Kidney tubule cell (primary cell): Measurements from ENCODE around the gene KHNYN.
"Not testable (repeated sequence)": the region's sequence is repeated elsewhere in the genome, so short reads cannot be mapped to it uniquely, and the experiment has no call there.

ENCODE experiments used
- DNase-seq: peaks from one replicate; pipeline ENCODE4 v3.0.0-alpha.2; 2018; ENCODE audit warnings: low spot score

Gene KHNYN

DNA sequence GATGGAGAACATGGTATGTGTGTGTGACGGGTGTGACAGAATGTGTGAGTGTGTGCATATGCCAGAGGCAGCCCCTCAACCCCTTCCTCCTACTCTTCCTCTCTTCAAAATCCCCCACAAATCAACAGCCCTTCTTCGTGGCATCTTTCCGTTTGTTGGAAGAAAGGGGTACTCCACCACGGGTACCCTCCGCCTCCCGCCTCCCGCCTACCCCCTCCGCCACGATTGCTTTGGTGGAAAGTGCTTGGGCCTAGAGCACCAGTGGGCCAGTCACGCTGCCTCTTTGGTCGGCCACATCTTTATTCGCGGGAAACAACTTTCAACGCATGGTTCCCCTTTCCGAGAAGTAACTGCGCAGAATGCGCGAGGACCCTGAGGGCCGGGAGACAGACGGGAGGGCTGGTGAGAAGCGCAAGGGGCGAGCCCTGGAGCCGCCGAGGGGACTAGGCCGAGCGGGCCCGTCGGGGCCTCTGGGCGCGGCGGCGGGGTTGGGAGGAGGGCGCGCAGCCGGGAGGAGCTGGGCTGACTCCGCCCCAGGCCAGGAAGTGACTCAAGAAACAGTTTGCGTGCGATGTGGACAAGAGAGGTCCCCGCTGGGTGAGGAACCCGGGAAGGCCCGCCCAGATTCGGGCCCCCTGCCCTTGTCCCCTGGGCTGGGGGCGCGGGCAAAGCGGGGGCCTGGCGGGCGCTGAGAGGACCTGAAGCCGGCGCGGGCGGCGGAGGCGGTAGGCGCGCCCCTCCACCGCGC lies at the start of gene KHNYN, which contains the start of gene CBLN3:
KHNYN (plus strand) TSS at position 560 of the 748 bp plus-strand sequence. CDS start 777 bp downstream, outside the sequence.
CBLN3 (minus strand) TSS at position 274 of the 748 bp plus-strand sequence. CDS start 614 bp downstream, outside the sequence.
- peak; percentile 92 for DNase-seq

DNA sequence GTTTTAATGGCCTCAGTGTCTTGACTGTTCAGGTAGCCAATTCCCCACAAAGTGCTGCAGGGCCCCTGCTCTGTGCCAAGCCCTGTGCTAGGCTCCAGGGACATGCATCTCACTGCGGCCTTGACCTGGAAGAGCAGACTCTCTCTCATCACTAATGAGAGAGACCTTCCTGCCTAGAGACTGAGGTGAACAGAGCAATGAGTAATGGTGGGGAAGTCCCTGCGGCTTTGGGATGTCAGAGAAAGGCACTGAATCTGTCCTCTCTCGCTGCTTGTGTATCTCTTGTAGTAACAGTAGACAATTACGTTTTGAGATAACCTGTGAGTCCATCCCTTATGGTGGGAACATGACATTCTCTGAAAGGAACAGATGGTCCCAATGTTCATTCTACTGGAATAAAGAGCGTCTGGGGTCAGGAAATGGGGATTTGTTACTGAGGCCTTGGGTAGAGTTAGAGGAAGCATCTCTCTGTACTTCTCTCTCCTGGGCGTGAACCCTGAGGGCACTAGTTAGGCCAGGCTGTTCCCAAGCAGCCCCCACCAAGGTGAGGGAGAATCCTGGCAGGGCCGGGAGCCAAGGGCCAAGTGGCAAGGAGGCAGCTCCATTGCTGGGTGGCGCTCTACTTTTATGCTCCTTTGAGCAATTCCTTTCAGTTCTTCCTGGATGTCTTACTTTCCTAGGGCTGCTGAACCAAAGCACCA lies 48.2 kb upstream of the KHNYN start:
- peak; percentile 28 for DNase-seq

DNA sequence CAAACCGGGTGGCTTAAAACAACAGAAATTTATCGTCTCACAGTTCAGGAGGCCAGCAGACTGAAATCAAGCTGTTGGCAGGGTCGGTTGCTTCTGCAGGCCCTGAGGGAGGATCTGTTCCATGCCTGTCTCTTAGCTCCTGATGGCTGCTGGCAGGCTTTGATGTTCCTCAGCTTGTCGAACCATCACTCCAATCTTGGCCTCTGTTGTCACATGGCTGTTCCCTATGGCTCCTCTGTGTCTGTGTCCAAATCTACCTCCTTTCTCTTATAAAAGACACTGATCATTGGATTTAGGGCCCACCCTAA lies 47.7 kb upstream of the KHNYN start:
- DNase-seq: no peak

DNA sequence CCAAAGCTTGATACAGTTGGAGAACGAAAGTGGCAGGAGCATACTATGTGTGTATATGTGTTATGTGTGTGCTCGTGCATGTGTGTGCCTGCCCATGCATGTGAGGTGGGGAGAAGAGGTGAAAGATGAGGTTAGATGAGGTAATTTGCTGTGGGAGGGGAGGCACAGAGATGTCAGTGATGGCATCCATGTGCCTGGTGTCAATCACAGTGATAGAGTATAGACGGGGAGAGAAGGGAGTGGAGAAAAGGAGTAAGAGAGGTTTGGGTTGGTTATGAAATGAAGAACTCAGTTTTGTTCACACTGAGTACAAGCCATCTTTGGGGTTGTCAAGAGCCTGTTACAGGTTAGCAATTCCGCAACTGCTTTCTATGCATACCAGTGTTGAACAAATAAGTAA lies 45.6 kb upstream of the KHNYN start:
- DNase-seq: no peak

DNA sequence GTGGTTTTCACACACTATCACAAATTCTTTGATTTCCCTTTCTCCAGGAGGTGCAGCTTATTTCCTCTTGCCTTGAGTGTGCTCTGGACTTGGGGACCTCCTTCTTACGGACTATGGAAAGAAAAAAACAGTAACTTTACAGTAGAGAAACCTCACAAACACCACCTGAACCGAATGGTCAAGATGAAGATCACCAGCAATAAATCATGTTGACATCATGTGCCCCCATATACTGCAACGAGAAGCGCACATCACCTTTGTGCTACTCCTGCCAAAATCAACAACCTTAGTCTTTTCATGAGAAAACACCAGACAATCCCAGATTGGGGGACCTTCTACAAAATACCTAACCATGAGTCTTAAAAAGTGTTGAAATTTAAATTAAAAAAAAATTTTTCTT lies 44.2 kb upstream of the KHNYN start:
- no peak for DNase-seq

DNA sequence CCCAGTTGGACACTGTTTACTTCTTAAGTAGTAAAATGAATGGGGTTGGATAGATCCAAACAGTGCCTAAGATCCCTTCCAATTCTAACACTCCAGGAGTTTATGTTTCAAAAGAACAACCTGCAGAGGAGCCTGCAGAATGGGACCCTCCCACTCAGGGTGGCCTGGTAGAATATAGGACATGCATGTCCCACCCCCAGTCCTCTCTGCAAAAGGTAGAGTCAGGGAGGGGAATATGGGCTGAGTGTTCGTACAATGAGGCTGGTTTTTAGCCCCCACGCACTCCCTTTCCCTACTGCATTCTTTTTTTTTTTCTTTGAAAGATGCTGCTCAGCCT lies 42.8 kb upstream of the KHNYN start:
- no peak for DNase-seq

DNA sequence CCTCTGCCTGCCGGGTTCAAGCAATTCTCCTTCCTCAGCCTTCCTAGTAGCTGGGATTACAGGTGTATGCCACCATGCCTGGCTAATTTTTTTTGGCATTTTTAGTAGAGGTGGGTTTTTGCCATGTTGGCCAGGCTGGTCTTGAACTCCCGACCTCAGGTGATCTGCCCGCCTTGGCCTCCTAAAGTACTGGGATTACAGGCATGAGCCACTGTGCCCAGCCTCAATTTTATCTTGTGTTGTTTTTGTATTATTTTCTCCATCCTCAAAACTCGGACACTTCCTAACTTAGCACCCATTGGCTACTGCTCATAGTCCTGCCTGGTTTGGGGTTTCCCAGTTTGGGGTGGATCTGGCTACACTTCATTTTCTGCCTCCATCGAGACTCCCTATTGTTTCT lies 42.2 kb upstream of the KHNYN start:
- not testable (repeated sequence) for DNase-seq

DNA sequence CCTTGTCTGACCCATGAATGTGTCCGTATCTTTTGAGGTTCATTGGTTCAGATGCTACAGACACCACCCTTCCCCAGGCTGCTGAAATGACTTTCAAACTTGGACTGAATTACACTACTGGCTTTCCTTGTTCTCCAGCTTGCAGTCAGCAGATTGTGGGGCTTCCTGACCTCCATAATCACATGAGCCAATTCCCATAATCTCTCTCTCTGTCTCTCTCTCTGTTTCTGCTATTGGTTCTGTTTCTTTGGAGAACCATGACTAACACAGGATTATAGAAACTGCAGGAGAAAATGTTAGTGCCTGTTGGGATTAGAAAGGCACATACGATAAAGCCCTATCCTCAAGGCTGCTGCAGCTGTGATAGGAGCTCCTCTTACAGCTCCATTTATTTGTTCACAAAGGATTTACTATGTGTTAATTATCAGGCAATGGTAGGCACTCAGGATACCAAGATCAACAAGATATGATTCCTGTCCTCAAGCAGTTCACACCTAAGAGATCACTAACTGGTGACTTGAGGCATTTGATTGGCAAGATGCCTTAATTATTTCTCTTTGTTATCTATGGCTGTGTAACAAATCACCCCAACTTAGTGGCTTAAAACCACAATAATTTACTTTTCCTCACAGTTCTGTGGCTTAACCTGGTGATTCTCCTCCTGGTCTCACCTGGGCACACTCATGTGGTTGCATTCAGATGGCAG lies 41.1 kb upstream of the KHNYN start:
- DNase-seq: no peak

DNA sequence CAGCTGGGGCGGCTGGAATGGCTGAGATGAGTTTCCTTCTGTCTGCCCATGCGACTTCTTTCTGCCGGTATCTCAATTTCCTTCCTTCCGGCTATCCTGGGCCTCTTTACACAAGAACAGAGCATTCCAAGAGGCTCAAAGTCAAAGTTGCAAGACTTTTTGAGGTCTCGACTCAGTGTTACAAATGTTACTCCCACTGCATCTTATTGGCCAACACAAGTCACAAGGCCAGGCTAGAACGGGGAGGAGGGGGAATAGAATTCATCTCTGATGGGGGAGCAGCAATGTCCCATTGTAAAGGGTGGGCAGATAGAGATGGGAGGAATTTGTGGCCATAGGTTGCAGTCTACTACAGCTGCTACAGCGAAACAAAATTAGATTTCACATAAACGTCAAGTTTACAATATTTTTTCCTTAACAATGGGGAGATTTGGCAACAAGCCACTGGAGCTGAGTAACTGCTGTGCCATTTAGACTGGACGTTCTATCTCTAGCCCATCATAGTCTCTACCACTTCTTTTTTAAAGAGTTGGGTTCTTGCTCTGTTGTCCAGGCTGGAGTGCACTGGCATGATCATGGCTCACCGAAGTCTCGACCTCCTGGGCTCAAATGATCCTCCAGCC lies 40.4 kb upstream of the KHNYN start:
- no peak for DNase-seq

DNA sequence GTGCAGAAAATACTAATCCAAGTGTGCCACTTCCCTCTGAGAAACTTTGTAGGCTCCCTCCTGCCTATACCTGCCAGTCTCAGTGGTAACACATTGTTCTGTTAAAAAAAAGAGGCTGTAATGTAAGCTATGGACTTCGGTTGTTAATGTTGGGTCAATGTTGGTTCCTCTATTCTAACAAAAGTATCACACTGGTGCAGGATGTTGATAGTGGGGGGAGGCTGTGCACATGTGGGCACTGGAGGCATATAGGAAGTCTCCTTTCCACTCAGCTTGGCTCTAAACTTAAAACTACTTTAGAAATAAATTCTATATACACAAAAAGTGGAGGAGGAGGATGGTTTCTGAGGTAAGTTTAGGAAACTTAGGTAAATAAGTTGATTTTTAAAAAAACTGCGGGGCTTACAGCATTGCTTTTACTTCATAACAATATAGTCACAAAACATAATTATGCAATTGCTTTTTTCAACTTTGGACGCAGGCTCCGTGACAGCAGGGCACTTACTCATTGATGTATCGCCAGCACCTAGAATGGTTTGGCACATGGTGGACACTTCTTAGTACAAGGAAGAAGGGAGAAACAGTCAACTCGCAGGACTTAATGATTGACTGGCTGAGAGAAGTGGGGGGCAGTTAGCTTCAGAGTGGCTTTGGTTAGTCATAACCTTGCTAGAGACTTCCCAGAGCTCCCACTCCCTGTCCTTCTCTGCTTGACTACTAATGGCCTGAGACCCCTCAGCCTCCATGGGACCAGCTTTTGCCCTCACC lies 38.9 kb upstream of the KHNYN start:
- DNase-seq: peak; percentile 80

DNA sequence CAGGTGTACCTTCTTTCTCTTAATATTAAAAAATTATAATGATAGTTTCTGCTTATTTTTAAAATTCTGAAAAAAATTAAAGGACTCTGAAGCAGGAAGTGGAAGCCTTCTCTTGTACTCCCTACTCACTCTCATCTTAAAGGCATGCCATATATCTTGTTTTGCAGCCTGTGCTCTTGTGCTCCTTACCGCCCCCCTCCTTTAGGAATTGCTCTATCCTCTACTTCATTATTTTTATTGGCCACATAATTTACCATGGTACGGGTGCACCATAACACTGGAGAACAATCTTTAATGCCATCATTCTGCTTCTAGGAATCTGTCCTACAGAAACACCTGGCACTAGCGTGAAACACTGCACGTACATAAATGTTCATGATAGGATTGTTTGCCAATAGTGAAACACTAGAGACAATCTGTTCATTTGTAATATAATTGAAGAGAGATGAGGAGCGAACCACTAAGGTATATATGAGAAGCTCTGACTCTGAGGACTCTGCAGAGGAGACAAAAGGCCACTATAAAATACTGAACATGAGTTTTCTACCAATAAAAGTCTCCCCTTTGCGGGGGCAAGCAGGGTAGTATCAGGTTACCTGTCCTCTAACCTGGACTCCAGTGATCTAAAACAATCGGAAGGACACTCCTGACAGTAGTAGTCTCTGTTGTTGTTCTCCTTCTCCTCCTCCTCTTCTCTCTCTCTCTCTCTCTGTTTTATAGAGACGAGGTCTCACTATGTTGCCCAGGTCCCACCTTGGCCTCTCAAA lies 37.2 kb upstream of the KHNYN start:
- peak; percentile 77 for DNase-seq

DNA sequence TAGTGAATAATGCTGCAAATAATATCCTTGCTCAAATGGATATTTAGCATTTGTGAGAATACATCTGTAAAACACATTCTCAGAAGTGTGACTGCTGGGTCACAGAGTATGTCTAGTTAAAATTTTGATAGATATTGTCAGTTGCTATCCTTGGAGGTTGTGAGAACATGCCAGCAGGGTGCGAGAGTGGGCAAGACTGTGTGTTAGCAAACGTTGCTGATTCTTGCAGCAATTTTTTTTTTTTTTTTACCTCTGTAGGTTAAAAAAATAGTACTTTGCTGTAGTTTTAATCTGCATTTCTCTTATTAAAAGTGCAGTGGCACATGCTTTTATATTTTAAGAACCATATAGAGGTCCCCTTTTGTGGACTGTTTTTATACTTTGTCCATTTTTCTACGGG lies 35.5 kb upstream of the KHNYN start:
- DNase-seq: no peak

DNA sequence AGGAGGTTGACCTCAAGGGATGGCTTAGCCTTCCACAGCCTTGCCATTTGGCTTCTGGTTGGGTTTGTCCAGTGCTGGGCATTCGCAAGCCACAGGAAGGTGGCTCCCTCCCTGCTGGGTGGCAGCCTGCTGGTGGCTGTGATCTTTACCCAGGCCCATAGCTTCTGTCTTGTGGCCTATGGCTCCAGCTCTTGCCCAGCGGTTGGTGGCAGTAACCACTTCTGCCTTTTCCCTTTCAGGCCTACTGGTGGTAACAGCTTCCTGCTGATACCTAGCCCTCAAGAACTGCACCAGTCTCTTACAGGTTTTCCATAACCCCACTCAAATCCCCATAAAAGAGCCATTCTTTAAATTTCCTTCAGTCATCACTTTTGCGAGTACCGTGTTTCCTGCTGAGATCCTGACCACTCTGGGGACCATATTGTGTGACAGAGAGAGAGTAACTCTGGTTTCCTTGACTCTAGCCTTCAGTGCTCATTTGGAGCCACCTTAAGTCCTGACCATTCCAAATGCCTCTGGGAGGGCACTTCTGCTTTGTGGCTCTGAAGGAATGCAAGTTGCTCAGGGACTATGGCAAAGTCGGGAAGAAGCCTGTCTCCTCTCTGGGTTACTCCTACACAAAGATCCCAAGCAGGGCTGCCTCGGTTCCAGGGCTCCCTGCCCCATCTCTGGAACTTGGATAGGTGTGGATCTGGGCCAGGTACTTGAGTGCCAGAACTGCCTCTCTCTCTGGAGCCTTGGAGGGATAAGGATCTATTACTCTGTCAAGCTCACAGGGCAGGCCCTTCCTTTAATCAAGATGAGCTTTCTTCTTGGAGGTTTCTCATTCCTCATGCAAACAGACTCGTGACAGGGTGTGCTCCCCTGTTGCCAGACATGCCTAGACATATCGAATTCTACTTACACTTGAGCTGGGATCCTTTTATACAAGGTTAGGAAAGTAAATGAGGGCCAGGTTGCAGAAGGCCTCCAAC lies 33.9 kb upstream of the KHNYN start:
- DNase-seq: no peak

DNA sequence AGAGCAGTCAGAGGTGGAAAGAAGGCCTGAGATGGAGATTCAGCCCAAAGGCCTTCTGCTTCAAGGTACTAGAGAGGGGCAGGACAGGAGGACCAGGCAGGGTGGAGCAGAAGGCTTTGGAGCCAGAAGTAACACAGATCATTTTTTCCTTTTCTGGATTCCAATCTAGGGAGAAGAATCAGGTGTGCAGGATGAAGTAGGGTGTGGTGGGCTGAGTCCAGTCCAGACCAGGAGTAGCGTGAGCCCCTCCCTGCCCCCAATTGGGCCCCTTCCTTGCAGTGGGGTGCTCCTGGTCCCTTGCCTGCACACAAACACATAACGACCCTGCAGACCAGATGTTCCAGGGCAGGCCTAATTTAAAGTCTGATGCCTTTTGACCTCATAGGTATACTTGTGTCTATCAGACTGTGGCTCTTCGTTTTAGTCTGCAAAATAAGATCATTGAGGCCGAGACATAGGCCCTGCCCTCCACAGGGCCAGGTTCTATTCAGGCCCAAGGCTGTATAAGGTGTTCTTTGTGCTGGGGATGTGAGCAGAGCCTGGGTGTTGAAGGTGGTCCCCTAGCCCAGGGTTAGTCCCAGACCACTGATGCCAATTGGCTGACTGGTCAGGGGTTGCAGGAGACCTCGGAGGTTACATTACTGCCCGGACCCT lies 32.0 kb upstream of the KHNYN start:
- DNase-seq: no peak

DNA sequence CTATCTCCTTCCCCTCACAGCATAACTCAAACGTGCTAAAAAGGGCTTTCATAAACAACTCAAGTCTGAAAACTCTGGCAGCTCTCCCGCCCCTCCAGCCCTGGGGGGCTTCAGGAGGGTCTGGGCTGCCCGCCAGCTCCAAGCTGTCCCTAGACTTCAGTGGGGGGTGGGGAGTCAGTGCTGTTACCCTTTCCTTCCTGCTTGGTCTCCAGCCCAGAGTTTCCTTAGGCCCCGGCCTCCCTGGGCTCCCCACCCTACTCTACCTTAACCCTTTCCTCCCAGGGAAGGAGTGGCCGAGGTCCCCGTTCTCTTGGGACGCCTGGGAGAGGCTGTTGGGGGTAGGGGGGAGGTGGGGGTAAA lies 31.5 kb upstream of the KHNYN start:
- DNase-seq: no peak

DNA sequence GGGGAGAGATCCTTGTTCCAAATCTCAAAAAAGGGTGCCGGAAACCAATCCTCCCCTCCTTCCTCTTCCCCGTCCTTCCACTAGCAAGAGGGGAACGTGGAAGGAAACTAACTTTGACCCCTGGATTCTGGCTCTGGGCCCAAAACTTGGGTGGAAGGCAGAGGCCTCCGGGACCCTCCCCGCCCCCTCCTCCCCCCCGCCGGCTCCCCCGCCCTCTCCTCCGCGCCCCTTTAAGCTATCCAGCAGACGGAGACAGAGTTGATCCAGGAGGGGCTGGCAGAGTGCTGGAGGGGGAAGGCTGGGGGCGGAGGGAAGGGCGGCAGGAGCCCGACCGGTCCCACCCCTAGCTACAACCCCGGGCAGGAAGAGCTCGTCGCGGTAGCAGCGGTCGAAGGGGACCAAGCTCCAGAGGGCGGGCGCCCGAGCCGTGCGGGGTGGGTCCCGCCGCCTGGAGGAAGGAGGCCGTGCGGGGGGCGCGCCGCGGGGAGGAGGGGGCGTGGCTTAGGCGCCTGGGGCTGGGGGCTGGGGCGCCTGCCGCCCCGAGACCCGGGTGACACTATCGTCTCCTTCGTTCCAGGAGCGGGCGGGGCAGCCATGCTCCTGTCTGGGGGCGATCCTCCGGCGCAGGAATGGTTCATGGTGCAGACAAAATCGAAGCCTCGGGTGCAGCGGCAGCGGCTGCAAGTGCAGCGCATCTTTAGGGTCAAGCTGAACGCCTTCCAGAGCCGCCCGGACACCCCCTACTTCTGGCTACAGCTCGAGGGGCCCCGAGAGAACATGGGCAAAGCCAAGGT lies 30.9 kb upstream of the KHNYN start, which contains the start of gene NYNRIN:
NYNRIN (plus strand) TSS at position 351 of the 794 bp plus-strand sequence; CDS start at position 595, 244 bp downstream.
- DNase-seq: peak; percentile 22

DNA sequence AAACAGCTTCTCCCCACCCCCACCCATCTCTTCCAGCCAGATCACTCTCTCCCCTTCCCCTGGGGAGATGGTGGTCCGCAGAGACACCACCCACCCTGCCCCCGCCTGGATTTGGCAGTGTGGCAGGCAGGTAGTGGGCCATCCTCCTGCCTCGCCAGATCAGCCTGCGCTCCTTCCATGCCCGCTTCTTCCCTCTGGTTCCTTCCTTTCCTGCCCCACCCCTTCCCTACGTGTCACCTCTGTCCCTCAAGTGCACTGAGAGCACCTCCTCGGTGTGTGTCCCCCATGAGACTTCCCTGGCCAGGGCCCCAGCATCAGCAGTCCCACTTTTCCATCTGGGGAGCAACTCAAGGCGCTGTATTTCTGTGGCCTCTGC lies 30.3 kb upstream of the KHNYN start:
- no peak for DNase-seq

DNA sequence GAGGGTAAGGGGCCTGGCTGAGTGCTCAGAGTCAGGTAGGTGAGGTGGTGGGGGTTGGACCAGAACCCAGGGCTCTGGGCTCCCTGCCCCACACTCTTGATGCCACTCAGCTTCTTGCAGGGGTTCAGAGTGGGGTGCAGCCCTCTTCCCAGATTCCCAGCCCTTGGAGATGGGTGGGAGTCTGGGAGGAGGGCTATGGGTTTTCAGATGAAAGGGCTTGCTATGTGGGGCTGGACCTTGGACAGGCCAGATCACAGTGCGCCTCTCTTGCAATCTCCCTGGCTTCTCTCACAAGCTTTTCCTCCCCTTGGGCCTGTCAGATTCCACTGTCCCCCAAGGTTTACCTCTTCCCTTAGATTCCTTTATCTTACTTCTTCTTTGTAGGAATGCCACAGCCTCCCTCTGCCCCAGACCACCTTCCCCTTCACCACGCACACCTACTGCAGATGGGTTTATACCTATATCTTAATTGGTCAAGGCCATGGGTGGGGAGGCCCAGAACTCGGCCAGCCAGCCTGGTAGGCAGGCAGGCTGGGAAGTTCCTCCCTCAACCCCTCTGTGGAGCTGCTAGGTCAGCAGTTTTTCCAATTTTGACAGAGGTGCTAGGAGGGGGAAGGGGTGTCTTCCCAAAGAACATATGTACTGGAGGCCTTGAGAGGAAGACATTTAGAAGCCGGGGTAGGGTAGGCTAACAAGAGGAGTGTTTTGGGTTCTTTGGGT lies 29.6 kb upstream of the KHNYN start:
- DNase-seq: no peak
